A549 (cell line): ENCODE data around the gene TMEM129.

Experiments used
- CHD2 ChIP-seq: fragments of 150-350 bp; IDR thresholded peaks from 2 replicates; pipeline ENCODE4 v1.6.1; 2014; ENCODE audit warnings: low read length; ENCODE audit not compliant: partially characterized antibody
- CTCF ChIP-seq: fragments of >200 bp; sonication (Bioruptor Twin); formaldehyde crosslinking; IDR thresholded peaks from 3 replicates; pipeline ENCODE4 v1.5.1; 2016
- E2F6 ChIP-seq: IDR thresholded peaks from 2 replicates; pipeline ENCODE4 v1.6.1; 2012; ENCODE audit warnings: low read depth, borderline replicate concordance
- EP300 ChIP-seq, 2 experiments: fragments of >200 bp; sonication (Bioruptor Twin); formaldehyde crosslinking; IDR thresholded peaks; 2 replicates in 1 of 2; 3 replicates in 1 of 2; pipeline ENCODE4 v1.6.1; 2016 to 2017
- HMGXB4 ChIP-seq: fragments of 250-450 bp; sonication (Bioruptor Pico); IDR thresholded peaks from 2 replicates; pipeline ENCODE4 v1.5.0; 2021; ENCODE audit warnings: mild to moderate bottlenecking, moderate library complexity, borderline replicate concordance
- POLR2A ChIP-seq: IDR thresholded peaks from 2 replicates; pipeline ENCODE4 v1.6.1; 2012; ENCODE audit warnings: mild to moderate bottlenecking, low read length
- REST ChIP-seq: fragments of 200-600 bp; sonication (generic); IDR thresholded peaks from 2 replicates; pipeline ENCODE4 v1.6.1; 2016; ENCODE audit warnings: antibody characterized with exemption, mild to moderate bottlenecking, moderate library complexity

GRCh38 chr4:1740021-1740545, 19.0 kb upstream of the TMEM129 start:
- TF ChIP-seq POLR2A: no peak
- TF ChIP-seq CTCF: no peak
- TF ChIP-seq REST: no peak
- no peak for TF ChIP-seq E2F6
- no peak for TF ChIP-seq CHD2
- no peak for TF ChIP-seq HMGXB4 (CRISPR knock-in tag)
- TF ChIP-seq EP300 (IDR thresholded peaks at IDR 0.05): no peak
